Heart left ventricle (tissue), 16 donors: ENCODE measurements around the gene HSD17B14. TPM values are rescaled to one million over a fixed set of nuclear protein-coding genes. Genes with fewer than 3 reads are reported as not detected.
"Not testable (repeated sequence)": the region's sequence is repeated elsewhere in the genome, so short reads cannot be mapped to it uniquely, and the experiment has no call there.

Source experiments
- ATAC-seq, 4 donors: fragments of 200-7000 bp; cut with Tn5 transposase; one replicate each; pipeline ENCODE4 v1.9.1; 2020 to 2022; ENCODE audit warnings: moderate library complexity in 4 of 4, mild to moderate bottlenecking in 3 of 4, moderate number of reproducible peaks in 1 of 4
- DNase-seq, 5 donors: peaks; one replicate each; pipeline ENCODE4 v3.0.0-alpha.2; 2020
- H3K27ac ChIP-seq, 12 donors: fragments of 200-600 bp; sonication (generic) in 4 of 12; one replicate each; pipeline versions ENCODE4 v1.5.0 to v1.8.0; 2016 to 2022; ENCODE audit warnings: mild to moderate bottlenecking in 2 of 12
- H3K27me3 ChIP-seq, 9 donors: fragments of 200-600 bp; sonication (generic) in 2 of 9; one replicate each; pipeline versions ENCODE4 v1.5.1 to v1.8.0; 2016 to 2022; ENCODE audit warnings: mild to moderate bottlenecking in 3 of 9
- H3K36me3 ChIP-seq, 9 donors: fragments of 200-600 bp; sonication (generic) in 2 of 9; one replicate each; pipeline versions ENCODE4 v1.5.0 to v1.8.0; 2018 to 2022; ENCODE audit warnings: mild to moderate bottlenecking in 2 of 9
- H3K4me1 ChIP-seq, 12 donors: fragments of 200-600 bp; sonication (generic) in 4 of 12; one replicate each; pipeline versions ENCODE4 v1.5.0 to v1.8.0; 2016 to 2022; ENCODE audit warnings: mild to moderate bottlenecking in 3 of 12
- H3K4me3 ChIP-seq, 12 donors: fragments of 200-600 bp; sonication (generic) in 4 of 12; one replicate each; pipeline versions ENCODE4 v1.5.0 to v1.8.0; 2017 to 2022; ENCODE audit warnings: mild to moderate bottlenecking in 9 of 12, moderate library complexity in 4 of 12
- H3K9me3 ChIP-seq, 12 donors: fragments of 200-600 bp; sonication (generic) in 4 of 12; one replicate each; pipeline versions ENCODE4 v1.5.0 to v1.8.0; 2016 to 2022; ENCODE audit warnings: mild to moderate bottlenecking in 1 of 12
- POLR2A ChIP-seq, 2 donors: fragments of 450-650 bp; IDR thresholded peaks; one replicate each; pipeline ENCODE4 v1.6.1; 2017; ENCODE audit warnings: antibody characterized with exemption in 2 of 2, mild to moderate bottlenecking in 2 of 2, moderate library complexity in 2 of 2
- WGBS, 4 donors: extraction: QIAGEN DNeasy Blood & Tissue Kit in 2 of 4; methylation state at CpG; one replicate each; pipeline versions ENCODE4 v1.1.5 to v1.1.7; 2013 to 2018; 5-methylcytosine and 5-hydroxymethylcytosine counted together
- intact Hi-C, 10 donors: fragments of 100-400 bp; cut with DNase I; formaldehyde crosslinking; loops; one replicate each; pipeline versions ENCODE4 v1.11.1 to v1.14.2; 2022
- polyA plus RNA-seq, 2 donors: library from polyadenylated mRNA; stranded (reverse); fragments of 200-250 nt; gene quantifications; one replicate each; pipeline ENCODE4 v1.2.3, GENCODE V29; 2013
- total RNA-seq, 9 donors: library from RNA; depleted of rRNA in 2 of 9; stranded (reverse); fragments of >200 nt in 2 of 9; fragmentation: NEBNext Ultra II Directional in 3 of 9; extraction: Animal tissue kit (Norgen Biotek cat#: 25700) in 3 of 9; gene quantifications; one replicate each; pipeline versions ENCODE4 v1.1.0 to v1.2.4, GENCODE V29; 2016 to 2023
- TF ChIP-seq, protein P1 (sequence below), 12 donors: fragments of 200-600 bp; sonication (generic) in 4 of 12; IDR thresholded peaks; one replicate each; pipeline versions ENCODE4 v1.5.0 to v1.8.0; 2018 to 2022; ENCODE audit warnings: antibody characterized with exemption in 12 of 12, mild to moderate bottlenecking in 5 of 12
- donor health status: ischemic (EF 13 %, LVEDD 7.1; RV severe dilation, severe dysfunction).
- donor health status: healthy with polysubstance abuse.
- donor health status: DM: no; HTN: yes; CAD: no.
- donor health status: DM: no; HTN: no; CAD: no.
- donor health status: ischemic (EF 25% LVEDD 6.9; RV normal size, moderate dysfunction).
- donor health status: ischemic (EF 25% LVEDD 5.7; RV mildly dilated, moderate dysfunction).
- donor health status: healthy.
- donor health status: DM: yes; HTN: yes; CAD: no.
- donor health status: ischemic (EF 35%, LVEDD 5.7; RV mildly dilated, moderate dysfunction).
- donor health status: nonischemic (EF 11% LVEDD 7.7; RV severe dilation, severe dysfunction).
- donor health status: DM: yes; HTN: yes; CAD: no.
- donor health status: PGD.
- donor health status: ischemic (EF 29% LVEDD 5.4; RV normal size, mild dysfunction).
- donor health status: nonischemic (EF 23%, LVEDD 6.1; RV moderate dilation, normal function).

HSD17B14 gene
- total and polyA plus RNA-seq, 11 donors: 1.2 to 5.4 (median 2.7) TPM; not detected in 1

DNA sequence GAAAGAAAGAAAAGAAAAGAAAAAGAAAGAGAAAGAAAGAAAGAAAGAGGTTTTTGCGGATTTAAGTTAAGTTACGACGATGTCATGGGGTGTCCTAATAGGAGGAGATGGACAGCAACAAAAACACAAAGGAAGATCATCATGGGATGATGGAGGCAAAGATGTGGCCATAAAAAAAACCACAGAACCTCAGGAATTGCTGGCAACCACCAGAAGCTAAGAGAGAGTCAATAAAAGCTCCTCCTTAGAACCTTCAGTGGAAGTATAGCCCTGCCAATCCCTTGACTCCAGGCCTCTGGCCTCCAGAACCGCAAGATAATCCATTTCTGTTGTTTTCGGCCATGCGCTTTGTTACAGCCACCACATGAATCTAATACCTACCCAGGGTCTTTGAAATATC, 20.6 kb upstream of the HSD17B14 start:
- Histone ChIP-seq H3K4me3 (no peak overlapping the region), H3K4me1 (peaks cover 0 to 13% (median 0%) of the 10 kb centered on the region in 12 donors), H3K27me3 (no peaks in the 10 kb centered on the region), H3K9me3 (no peaks in the 10 kb centered on the region), H3K27ac (no peak overlapping the region), H3K36me3 (peaks cover 0 to 16% (median 0%) of the 10 kb centered on the region in 9 donors)
- 97 to 99% (median 98%) methylated on average over 6 of the region's 6 CpGs for WGBS, 4 donors
- intact Hi-C loops: no loop called here
- DNase-seq (no peak), ATAC-seq (no peak)
- TF ChIP-seq POLR2A (IDR thresholded peaks at IDR 0.05): no peak
- TF ChIP-seq, protein P1, sequence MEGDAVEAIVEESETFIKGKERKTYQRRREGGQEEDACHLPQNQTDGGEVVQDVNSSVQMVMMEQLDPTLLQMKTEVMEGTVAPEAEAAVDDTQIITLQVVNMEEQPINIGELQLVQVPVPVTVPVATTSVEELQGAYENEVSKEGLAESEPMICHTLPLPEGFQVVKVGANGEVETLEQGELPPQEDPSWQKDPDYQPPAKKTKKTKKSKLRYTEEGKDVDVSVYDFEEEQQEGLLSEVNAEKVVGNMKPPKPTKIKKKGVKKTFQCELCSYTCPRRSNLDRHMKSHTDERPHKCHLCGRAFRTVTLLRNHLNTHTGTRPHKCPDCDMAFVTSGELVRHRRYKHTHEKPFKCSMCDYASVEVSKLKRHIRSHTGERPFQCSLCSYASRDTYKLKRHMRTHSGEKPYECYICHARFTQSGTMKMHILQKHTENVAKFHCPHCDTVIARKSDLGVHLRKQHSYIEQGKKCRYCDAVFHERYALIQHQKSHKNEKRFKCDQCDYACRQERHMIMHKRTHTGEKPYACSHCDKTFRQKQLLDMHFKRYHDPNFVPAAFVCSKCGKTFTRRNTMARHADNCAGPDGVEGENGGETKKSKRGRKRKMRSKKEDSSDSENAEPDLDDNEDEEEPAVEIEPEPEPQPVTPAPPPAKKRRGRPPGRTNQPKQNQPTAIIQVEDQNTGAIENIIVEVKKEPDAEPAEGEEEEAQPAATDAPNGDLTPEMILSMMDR (IDR thresholded peaks at IDR 0.05): no peak

- DNase-seq: no peak
- Histone ChIP-seq H3K27ac (no peak overlapping the region), H3K9me3 (no peaks in the 10 kb centered on the region), H3K4me1 (peaks cover 0 to 8% (median 0%) of the 10 kb centered on the region in 12 donors), H3K27me3 (no peaks in the 10 kb centered on the region), H3K36me3 (peaks cover 0 to 16% (median 0%) of the 10 kb centered on the region in 9 donors), H3K4me3 (no peak overlapping the region)
- WGBS, 4 donors: 82 to 89% (median 88%) methylated on average over 7 of the region's 7 CpGs
- ATAC-seq: no peak
- TF ChIP-seq, protein P1 (IDR thresholded peaks at IDR 0.05): no peak
- TF ChIP-seq POLR2A (IDR thresholded peaks at IDR 0.05): no peak
- intact Hi-C loops: no loop called here
Measured at GRCh38 chr19:48854103-48854502, 17.8 kb upstream of the HSD17B14 start.

DNA sequence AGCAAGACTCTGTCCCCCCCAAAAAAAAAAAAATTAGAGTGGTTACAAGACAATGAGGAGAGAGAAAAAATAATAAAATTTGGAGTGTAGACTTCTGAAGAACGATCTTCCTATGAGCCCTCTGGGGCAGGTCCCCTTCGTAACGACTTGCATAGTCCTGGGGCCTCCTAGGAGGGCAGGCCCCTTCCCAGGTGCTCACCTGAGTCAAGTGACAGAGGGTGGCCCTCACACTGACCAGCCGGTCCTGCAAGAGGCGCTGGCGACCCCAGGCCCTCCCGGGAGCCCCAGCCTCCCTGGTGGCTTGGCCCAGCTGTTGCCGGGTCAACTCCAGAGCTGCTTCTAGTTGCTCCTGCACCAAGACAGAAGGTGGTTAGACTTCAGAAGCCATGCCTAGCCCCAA, 17.2 kb upstream of the HSD17B14 start:
- Histone ChIP-seq H3K27ac (no peak overlapping the region), H3K4me1 (peaks cover 0 to 8% (median 0%) of the 10 kb centered on the region in 12 donors), H3K9me3 (no peaks in the 10 kb centered on the region), H3K27me3 (no peaks in the 10 kb centered on the region), H3K36me3 (peaks cover 0 to 16% (median 0%) of the 10 kb centered on the region in 9 donors), H3K4me3 (no peak overlapping the region)
- WGBS, 4 donors: 89 to 94% (median 89%) methylated on average over 8 of the region's 8 CpGs
- intact Hi-C loops: no loop called here
- TF ChIP-seq, protein P1 (IDR thresholded peaks at IDR 0.05): no peak
- DNase-seq: no peak
- no peak for ATAC-seq

GRCh38 chr19:48852292-48852691, 16.0 kb upstream of the HSD17B14 start:
- ATAC-seq: no peak
- no peak overlapping the region for H3K4me3 ChIP-seq
- H3K4me1 ChIP-seq: no peaks in the 10 kb centered on the region
- no peaks in the 10 kb centered on the region for H3K27me3 ChIP-seq
- no peak overlapping the region for H3K27ac ChIP-seq
- no peaks in the 10 kb centered on the region for H3K9me3 ChIP-seq
- TF ChIP-seq, protein P1 (IDR thresholded peaks at IDR 0.05): no peak
- DNase-seq: no peak
- 89 to 95% (median 92%) methylated on average over 4 of the region's 4 CpGs for WGBS, 4 donors
- peaks cover 0 to 22% (median 4%) of the 10 kb centered on the region in 9 donors for H3K36me3 ChIP-seq
- intact Hi-C loops: no loop called here

- H3K4me3 ChIP-seq, H3K27ac ChIP-seq, DNase-seq, ATAC-seq, H3K4me1 ChIP-seq, H3K9me3 ChIP-seq, H3K27me3 ChIP-seq: not testable (repeated sequence)
- 93 to 100% (median 96%) methylated on average over 3 of the region's 3 CpGs for WGBS, 4 donors
- intact Hi-C loops: loop anchor here in 2 of 10 donors (10.0 kb wide), 1 partner anchor 172 kb away; the partner anchor contains the start of gene NTN5 (in 2 of the 2)
- H3K36me3 ChIP-seq: peaks cover 0 to 53% (median 8%) of the 10 kb centered on the region in 9 donors
Measured at GRCh38 chr19:48846659-48847058, 10.4 kb upstream of the HSD17B14 start.
